HCT116 (cell line): ENCODE measurements around the gene SENP1. TPM values are rescaled to one million over a fixed set of nuclear protein-coding genes. Genes with fewer than 3 reads are reported as not detected.

Source experiments
- ATAC-seq: fragments of 200-7000 bp; cut with Tn5 transposase; 2 replicates; pipeline ENCODE4 v1.9.1; 2020; ENCODE audit warnings: mild to moderate bottlenecking, moderate library complexity
- BruUV-seq: library from RNA; stranded (reverse); fragments of 400-500 nt; replicated peaks from 2 replicates; lab custom pipeline; 2021; lab: Mats Ljungman, UMichigan
- CTCF ChIA-PET: fragments of 300-600 bp; sonication (Branson Sonifier 250); formaldehyde crosslinking; loops from one replicate; lab custom pipeline; 2021; ENCODE audit warnings: antibody characterized with exemption; lab: Charles Lee
- POLR2A ChIA-PET: fragments of 300-600, 350-600 bp; sonication (Branson Sonifier 250); formaldehyde crosslinking; loops from one replicate; lab custom pipeline; 2021; ENCODE audit warnings: antibody characterized with exemption; lab: Charles Lee
- RAD21 ChIA-PET, 2 experiments: fragments of 300-600 bp; sonication (Branson Sonifier 250); formaldehyde crosslinking; loops; one replicate each; lab custom pipeline; 2023; ENCODE audit warnings: low total read pairs in 2 of 2; ENCODE audit not compliant: uncharacterized antibody in 2 of 2, unreplicated experiment in 2 of 2, low non-redundant PET in 1 of 2; lab: Charles Lee
- DNase-seq: peaks from one replicate; pipeline ENCODE4 v3.0.0-alpha.2; 2010; ENCODE audit warnings: low read depth, low spot score
- H2AFZ ChIP-seq: fragments of 200-600 bp; shearing (Covaris generic), sonication (generic); 2 replicates; pipeline ENCODE4 v1.6.1; 2017; ENCODE audit warnings: low read depth, mixed run types, mixed read lengths, antibody characterized with exemption, low read length; ENCODE audit not compliant: poor library complexity, severe bottlenecking
- H3K27ac ChIP-seq: 2 replicates; pipeline ENCODE4 v1.5.1; 2012; ENCODE audit warnings: low read depth, low read length
- H3K27me3 ChIP-seq: fragments of 200-600 bp; sonication (generic); 2 replicates; pipeline ENCODE4 v1.6.1; 2016; ENCODE audit warnings: mixed run types, low read length, mixed read lengths; ENCODE audit not compliant: insufficient read depth
- H3K36me3 ChIP-seq, 2 experiments: fragments of 200-500 bp in 1 of 2; fragments of 200-600 bp in 1 of 2; sonication (Bioruptor generic) in 1 of 2; sonication (generic) in 1 of 2; 2 replicates each; pipeline versions ENCODE4 v1.5.1 to v1.6.1; 2014 to 2016; ENCODE audit warnings: low read length in 2 of 2, inconsistent platforms in 1 of 2, mixed read lengths in 1 of 2, mixed run types in 1 of 2; ENCODE audit not compliant: insufficient read depth in 2 of 2, control insufficient read depth in 1 of 2
- H3K4me1 ChIP-seq, 2 experiments: fragments of 200-600 bp in 1 of 2; sonication (generic) in 1 of 2; 2 replicates each; pipeline versions ENCODE4 v1.5.1 to v1.6.1; 2012 to 2017; ENCODE audit warnings: low read length in 2 of 2, inconsistent platforms in 1 of 2, mild to moderate bottlenecking in 1 of 2, mixed read lengths in 1 of 2, mixed run types in 1 of 2, moderate library complexity in 1 of 2; ENCODE audit not compliant: insufficient read depth in 2 of 2, control insufficient read depth in 1 of 2
- H3K4me2 ChIP-seq: fragments of 200-600 bp; sonication (generic); 2 replicates; pipeline ENCODE4 v1.6.1; 2017; ENCODE audit warnings: mixed run types, low read length, mixed read lengths
- H3K4me3 ChIP-seq, 2 experiments: fragments of 200-600 bp in 1 of 2; sonication (generic) in 1 of 2; replicated peaks in 1 of 2; 2 replicates each; pipeline ENCODE4 v1.5.1; 2011 to 2016; ENCODE audit warnings: low read length in 2 of 2, control low read depth in 1 of 2, low read depth in 1 of 2, mild to moderate bottlenecking in 1 of 2, mixed read lengths in 1 of 2, mixed run types in 1 of 2
- H3K79me2 ChIP-seq: fragments of 200-600 bp; sonication (generic); 2 replicates; pipeline ENCODE4 v1.6.1; 2017; ENCODE audit warnings: mild to moderate bottlenecking, mixed run types, low read length, moderate library complexity, mixed read lengths; ENCODE audit not compliant: insufficient read depth
- H3K9ac ChIP-seq: fragments of 200-600 bp; sonication (generic); 2 replicates; pipeline ENCODE4 v1.6.1; 2016; ENCODE audit warnings: low read length, mixed read lengths
- H3K9me2 ChIP-seq: fragments of 200-600 bp; sonication (generic), shearing (Covaris generic); 2 replicates; pipeline ENCODE4 v1.6.1; 2017; ENCODE audit warnings: mixed run types, mild to moderate bottlenecking, moderate library complexity; ENCODE audit not compliant: insufficient read depth
- H3K9me3 ChIP-seq, 2 experiments: fragments of 200-500 bp in 1 of 2; fragments of 200-600 bp in 1 of 2; sonication (Bioruptor generic) in 1 of 2; sonication (generic) in 1 of 2; 2 replicates each; pipeline ENCODE4 v1.6.1; 2014 to 2017; ENCODE audit warnings: low read length in 2 of 2, mixed read lengths in 2 of 2, inconsistent platforms in 1 of 2, low read depth in 1 of 2, mild to moderate bottlenecking in 1 of 2, mixed run types in 1 of 2, moderate library complexity in 1 of 2; ENCODE audit not compliant: control insufficient read depth in 1 of 2, insufficient read depth in 1 of 2
- H4K20me1 ChIP-seq: fragments of 200-600 bp; sonication (generic), shearing (Covaris generic); 2 replicates; pipeline ENCODE4 v1.6.1; 2017; ENCODE audit warnings: mixed run types, mild to moderate bottlenecking, moderate library complexity; ENCODE audit not compliant: insufficient read depth
- CBX3 ChIP-seq: IDR thresholded peaks from 2 replicates; pipeline ENCODE4 v1.6.1; 2012; ENCODE audit warnings: low read depth
- CEBPB ChIP-seq: IDR thresholded peaks from 2 replicates; pipeline ENCODE4 v1.6.1; 2012; ENCODE audit warnings: low read depth
- EGR1 ChIP-seq: IDR thresholded peaks from 2 replicates; pipeline ENCODE4 v1.6.1; 2012; ENCODE audit warnings: low read depth
- EZH2 ChIP-seq: fragments of 200-600 bp; sonication (generic); IDR thresholded peaks from 2 replicates; pipeline ENCODE4 v1.6.1; 2017; ENCODE audit warnings: antibody characterized with exemption, mixed run types
- EZH2phosphoT487 ChIP-seq: fragments of 200-600 bp; IDR thresholded peaks from 2 replicates; pipeline ENCODE4 v1.6.1; 2018; ENCODE audit warnings: antibody characterized with exemption, borderline replicate concordance
- JUND ChIP-seq: IDR thresholded peaks from 2 replicates; pipeline ENCODE4 v1.6.1; 2012
- MAX ChIP-seq: IDR thresholded peaks from 2 replicates; pipeline ENCODE4 v1.6.1; 2012
- POLR2A ChIP-seq: IDR thresholded peaks from 2 replicates; pipeline ENCODE4 v1.7.0; 2011; ENCODE audit warnings: borderline replicate concordance; ENCODE audit not compliant: insufficient read depth, insufficient read length; ENCODE audit errors: extremely low read depth
- POLR2AphosphoS5 ChIP-seq: IDR thresholded peaks from 2 replicates; pipeline ENCODE4 v1.6.1; 2011; ENCODE audit warnings: mild to moderate bottlenecking, low read depth, low read length, moderate library complexity
- RAD21 ChIP-seq: IDR thresholded peaks from 2 replicates; pipeline ENCODE4 v1.6.1; 2012; ENCODE audit warnings: low read depth, mild to moderate bottlenecking
- SP1 ChIP-seq: IDR thresholded peaks from 2 replicates; pipeline ENCODE4 v1.6.1; 2012; ENCODE audit warnings: low read depth
- SRF ChIP-seq: IDR thresholded peaks from 2 replicates; pipeline ENCODE4 v1.6.1; 2012; ENCODE audit warnings: low read depth
- YY1 ChIP-seq: IDR thresholded peaks from 2 replicates; pipeline ENCODE4 v1.6.1; 2011; ENCODE audit warnings: low read length, low read depth, moderate library complexity, mild to moderate bottlenecking; ENCODE audit not compliant: insufficient replicate concordance; ENCODE audit errors: extremely low read depth
- ZFX ChIP-seq: fragments of 450-650 bp; IDR thresholded peaks from 2 replicates; pipeline ENCODE4 v1.6.1; 2017
- ZNF274 ChIP-seq: fragments of 200-500 bp; sonication (Bioruptor generic); IDR thresholded peaks from 2 replicates; pipeline ENCODE4 v1.6.1; 2014; ENCODE audit warnings: mild to moderate bottlenecking, low read depth, low read length, inconsistent platforms
- intact Hi-C: fragments of 100-400 bp; cut with micrococcal nuclease; formaldehyde crosslinking; loops from 2 replicates; pipeline ENCODE4 v1.10.0; 2022
- total RNA-seq: library from RNA; stranded (reverse); gene quantifications from one replicate; pipeline ENCODE4 v1.2.1, GENCODE V29; 2021; ENCODE audit not compliant: unreplicated experiment
- TF ChIP-seq, protein P1 (sequence below): IDR thresholded peaks from 2 replicates; pipeline ENCODE4 v1.6.1; 2012
- TF ChIP-seq, protein P2 (sequence below), 3 experiments: fragments of 200-600 bp in 1 of 3; sonication (generic) in 1 of 3; IDR thresholded peaks in 2 of 3; conservative IDR thresholded peaks in 1 of 3; 2 replicates each; pipeline ENCODE4 v1.5.1; 2012 to 2017; ENCODE audit warnings: low read depth in 2 of 3, low read length in 2 of 3, antibody characterized with exemption in 1 of 3, borderline replicate concordance in 1 of 3, control low read depth in 1 of 3, mild to moderate bottlenecking in 1 of 3, mixed read lengths in 1 of 3, mixed run types in 1 of 3, moderate library complexity in 1 of 3; ENCODE audit not compliant: insufficient read depth in 1 of 3
- TF ChIP-seq, protein P3 (sequence below): IDR thresholded peaks from 2 replicates; pipeline ENCODE4 v1.6.1; 2011; ENCODE audit warnings: mild to moderate bottlenecking, low read length, moderate library complexity; ENCODE audit not compliant: insufficient replicate concordance; ENCODE audit errors: extremely low read depth

Gene SENP1
- total RNA-seq, 1 experiment from 2014 or later: 17.7 TPM

DNA sequence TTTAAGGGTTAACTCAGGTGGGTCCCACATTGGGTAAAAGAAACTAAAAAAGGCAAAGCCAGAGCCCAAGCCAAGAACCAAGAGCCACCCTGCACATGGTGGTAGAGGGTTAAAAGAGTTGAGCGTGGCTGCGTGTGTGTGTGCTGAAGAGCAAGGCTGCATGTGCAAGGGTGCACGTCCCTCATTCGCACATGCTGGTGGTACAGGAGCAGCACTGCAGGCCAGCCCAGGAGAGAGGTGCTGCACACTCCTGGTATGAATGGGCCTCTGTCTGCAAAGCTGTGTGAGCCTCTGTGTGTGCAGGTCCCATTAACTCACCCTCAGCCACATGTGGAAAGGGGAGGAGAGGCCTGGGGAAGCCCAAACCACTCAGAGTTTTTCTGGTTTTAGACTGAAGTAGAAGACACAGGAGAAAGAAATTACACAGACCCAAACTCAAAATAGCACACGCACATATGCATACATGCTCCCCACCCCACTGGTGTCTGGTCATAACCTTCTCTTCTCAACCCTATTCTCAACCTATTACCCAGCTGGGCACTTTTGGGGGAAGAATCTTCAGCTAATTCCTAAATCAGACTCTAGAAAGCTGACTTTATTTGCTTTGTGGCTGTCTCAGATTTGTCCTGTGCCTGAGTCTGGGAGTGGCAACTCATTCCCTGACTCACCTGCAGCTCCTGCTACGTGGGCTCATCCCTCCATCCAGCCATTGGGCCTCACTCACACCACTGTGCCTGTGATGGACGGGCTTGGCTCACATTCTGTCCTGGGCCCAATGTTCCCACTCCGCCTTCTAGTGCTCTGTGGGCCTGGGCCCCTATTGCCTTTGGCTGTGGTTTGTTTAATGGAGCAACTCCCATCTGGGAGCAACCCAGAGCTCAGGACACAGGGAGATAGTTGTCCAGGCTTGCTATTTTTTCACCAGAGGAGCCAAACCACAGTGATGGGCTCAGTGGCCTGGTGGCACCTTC, 70.8 kb downstream of the SENP1 start:
- no peak for ATAC-seq
- H3K4me2 ChIP-seq: no peak overlapping the region
- no peaks in the 10 kb centered on the region for H3K9me3 ChIP-seq
- no peaks in the 10 kb centered on the region; the same call in 1 of the 2 replicates for H3K9me2 ChIP-seq
- H3K9ac ChIP-seq: no peak overlapping the region
- ChIA-PET RAD21 (no interaction called here), POLR2A (no interaction called here)
- no TSS peak for BruUV-seq
- H3K27me3 ChIP-seq: no peaks in the 10 kb centered on the region
- H2AFZ ChIP-seq: no peak overlapping the region
- no peaks in the 10 kb centered on the region for H3K79me2 ChIP-seq
- H3K4me3 ChIP-seq: no peak overlapping the region
- DNase-seq: no peak
- H3K27ac ChIP-seq: no peak overlapping the region
- intact Hi-C loops: no loop called here
- no peaks in the 10 kb centered on the region for H3K36me3 ChIP-seq
- no peak for TF ChIP-seq MAX
- no peak for TF ChIP-seq EZH2
- TF ChIP-seq, protein P1, sequence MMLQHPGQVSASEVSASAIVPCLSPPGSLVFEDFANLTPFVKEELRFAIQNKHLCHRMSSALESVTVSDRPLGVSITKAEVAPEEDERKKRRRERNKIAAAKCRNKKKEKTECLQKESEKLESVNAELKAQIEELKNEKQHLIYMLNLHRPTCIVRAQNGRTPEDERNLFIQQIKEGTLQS: no peak
- TF ChIP-seq SRF: no peak
- TF ChIP-seq POLR2AphosphoS5: no peak
- TF ChIP-seq CBX3: no peak
- TF ChIP-seq ZNF274: no peak
- no peak for TF ChIP-seq SP1
- TF ChIP-seq CEBPB: no peak
- TF ChIP-seq RAD21: no peak
- no peak for TF ChIP-seq POLR2A
- TF ChIP-seq EZH2phosphoT487: no peak
- TF ChIP-seq YY1: no peak
- TF ChIP-seq, protein P2, sequence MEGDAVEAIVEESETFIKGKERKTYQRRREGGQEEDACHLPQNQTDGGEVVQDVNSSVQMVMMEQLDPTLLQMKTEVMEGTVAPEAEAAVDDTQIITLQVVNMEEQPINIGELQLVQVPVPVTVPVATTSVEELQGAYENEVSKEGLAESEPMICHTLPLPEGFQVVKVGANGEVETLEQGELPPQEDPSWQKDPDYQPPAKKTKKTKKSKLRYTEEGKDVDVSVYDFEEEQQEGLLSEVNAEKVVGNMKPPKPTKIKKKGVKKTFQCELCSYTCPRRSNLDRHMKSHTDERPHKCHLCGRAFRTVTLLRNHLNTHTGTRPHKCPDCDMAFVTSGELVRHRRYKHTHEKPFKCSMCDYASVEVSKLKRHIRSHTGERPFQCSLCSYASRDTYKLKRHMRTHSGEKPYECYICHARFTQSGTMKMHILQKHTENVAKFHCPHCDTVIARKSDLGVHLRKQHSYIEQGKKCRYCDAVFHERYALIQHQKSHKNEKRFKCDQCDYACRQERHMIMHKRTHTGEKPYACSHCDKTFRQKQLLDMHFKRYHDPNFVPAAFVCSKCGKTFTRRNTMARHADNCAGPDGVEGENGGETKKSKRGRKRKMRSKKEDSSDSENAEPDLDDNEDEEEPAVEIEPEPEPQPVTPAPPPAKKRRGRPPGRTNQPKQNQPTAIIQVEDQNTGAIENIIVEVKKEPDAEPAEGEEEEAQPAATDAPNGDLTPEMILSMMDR (IDR thresholded peaks at IDR 0.05 in 2 of 3, conservative IDR thresholded peaks at IDR 0.05 in 1 of 3; ENCODE audit: borderline replicate concordance in 1 of 3, insufficient read depth in 1 of 3, low read depth in 2 of 3, low read length in 2 of 3): no peak
- TF ChIP-seq, protein P3, sequence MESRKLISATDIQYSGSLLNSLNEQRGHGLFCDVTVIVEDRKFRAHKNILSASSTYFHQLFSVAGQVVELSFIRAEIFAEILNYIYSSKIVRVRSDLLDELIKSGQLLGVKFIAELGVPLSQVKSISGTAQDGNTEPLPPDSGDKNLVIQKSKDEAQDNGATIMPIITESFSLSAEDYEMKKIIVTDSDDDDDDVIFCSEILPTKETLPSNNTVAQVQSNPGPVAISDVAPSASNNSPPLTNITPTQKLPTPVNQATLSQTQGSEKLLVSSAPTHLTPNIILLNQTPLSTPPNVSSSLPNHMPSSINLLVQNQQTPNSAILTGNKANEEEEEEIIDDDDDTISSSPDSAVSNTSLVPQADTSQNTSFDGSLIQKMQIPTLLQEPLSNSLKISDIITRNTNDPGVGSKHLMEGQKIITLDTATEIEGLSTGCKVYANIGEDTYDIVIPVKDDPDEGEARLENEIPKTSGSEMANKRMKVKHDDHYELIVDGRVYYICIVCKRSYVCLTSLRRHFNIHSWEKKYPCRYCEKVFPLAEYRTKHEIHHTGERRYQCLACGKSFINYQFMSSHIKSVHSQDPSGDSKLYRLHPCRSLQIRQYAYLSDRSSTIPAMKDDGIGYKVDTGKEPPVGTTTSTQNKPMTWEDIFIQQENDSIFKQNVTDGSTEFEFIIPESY: no peak
- no peak for TF ChIP-seq ZFX
- TF ChIP-seq EGR1: no peak
- no peak for TF ChIP-seq JUND
- TF ChIP-seq, all 23 proteins: peak for 0
- CTCF ChIA-PET: no interaction called here
- Histone ChIP-seq H4K20me1 (no peaks in the 10 kb centered on the region), H3K4me1 (no peaks in the 10 kb centered on the region)
